Stimulated activated CD8-positive, alpha-beta memory T cell treated with anti-CD3 and anti-CD28 coated beads, Interleukin-12 subunit alpha, Interleukin-12 subunit beta, amount 100 ng/mL, for 1 hour (primary cell): ENCODE data around the gene FHAD1.

Experiments used
- DNase-seq: peaks from one replicate; pipeline ENCODE4 v3.0.0-alpha.2; 2020; ENCODE audit warnings: low read depth

The FHAD1 gene

DNA sequence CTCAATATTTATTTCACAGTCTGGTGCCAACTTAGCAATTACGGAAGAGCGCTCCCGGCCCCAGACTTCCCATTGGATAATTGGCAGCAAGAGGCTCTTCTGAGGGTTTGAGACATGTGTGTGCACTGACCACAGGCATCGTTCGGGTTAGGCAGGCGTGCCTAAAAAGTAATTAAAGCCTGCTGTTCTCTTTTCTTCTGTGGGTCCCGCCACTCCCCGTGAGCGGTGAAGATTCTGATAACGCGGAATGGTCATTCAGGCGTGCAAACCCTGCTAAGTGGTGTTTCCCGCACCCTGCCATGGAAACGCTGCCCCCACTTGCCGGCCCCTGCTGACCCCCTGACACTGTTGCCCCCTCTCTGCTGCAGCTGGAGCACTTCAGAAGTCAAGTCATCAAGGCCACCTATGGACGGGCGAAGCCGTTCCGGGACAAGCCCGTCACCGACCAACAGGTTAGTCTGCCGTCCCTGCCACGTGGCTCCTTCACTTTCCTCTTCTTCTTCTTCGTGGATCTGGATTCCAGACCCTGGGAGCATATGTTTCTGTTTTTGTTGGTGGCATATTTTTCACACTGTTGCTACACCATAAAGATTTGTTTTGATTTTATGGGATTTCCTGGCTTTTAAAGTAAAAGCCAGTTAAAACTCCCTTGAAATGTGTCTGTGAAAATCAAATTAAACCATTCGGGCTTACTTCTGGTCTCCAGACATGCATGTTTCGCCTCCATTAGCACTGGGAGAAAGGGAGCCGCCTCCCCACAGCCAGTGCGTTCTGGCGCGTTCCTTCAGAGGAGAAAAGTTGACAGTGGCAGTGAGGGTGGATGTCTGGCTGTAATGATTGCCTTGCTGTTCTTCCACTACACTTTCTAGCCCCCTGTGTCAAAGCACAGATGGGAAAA, 79.9 kb downstream of the FHAD1 start:
- DNase-seq, result no peak

DNA sequence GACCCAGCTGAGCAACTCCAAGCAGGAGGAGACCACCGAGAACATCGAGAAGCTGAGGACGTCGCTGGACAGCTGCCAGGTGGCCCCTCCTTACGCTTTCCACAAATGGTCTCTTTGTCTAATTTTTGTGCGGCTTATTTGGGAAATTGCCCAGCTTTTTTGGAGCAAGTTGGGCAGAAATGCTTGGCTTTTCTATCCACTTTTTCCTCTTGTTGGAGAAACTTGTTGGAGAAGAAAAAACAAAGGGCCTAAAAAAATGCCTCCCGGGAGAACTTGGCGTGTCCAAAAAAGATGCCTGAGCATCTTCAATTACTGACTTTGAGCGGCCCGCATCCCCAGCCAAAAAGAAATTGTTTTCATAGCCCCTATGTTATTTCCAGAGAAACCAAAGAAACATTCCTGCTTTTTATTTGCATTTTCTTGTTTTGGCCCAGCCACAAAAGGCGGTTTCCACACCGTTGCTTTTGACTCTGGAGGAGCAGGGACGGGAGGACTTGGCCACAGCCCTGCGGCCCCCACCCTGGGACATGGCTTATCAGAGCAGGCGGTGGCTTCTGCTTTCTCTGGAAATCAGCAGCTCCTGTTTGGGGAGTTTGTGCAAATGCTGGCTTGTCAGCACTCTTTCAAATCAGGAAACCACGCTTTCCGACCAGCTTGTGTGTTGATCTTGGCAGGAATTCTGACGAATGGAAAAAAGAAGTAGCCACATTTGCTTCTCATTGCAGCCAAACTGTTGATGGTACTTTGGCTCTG, 81.5 kb downstream of the FHAD1 start:
- DNase-seq, result no peak

DNA sequence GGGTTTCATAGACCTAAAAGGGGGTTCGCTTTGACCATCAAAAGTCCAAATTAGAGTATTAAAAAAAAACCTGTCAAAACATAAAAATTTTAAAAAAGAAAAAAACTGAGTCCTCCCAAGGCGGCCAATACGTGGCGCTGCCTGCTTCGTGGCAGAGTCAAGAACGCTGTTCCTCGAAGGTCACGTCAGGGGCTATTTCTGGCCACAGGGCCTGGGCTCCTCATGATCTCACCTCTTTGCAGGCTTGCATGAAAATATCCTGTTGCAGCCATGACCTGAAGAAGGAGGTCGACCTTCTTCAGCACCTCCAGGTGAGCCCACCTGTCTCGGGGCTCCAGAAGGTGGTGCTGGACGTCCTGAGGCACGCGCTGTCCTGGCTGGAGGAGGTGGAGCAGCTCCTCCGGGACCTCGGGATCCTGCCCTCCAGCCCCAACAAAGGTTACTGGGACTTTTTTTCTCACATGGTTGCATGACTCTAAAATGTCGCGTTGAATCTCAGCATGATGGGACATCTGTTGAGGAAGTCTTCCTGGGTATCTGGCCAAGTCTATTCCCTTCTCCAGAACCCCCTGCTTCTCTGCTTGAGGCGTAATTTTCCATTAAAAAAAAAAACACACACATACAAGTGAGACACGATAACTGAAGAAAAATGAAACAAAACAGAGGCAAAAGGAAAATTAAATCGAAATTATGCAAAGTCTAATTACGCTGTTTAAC, 82.2 kb downstream of the FHAD1 start:
- no peak for DNase-seq

DNA sequence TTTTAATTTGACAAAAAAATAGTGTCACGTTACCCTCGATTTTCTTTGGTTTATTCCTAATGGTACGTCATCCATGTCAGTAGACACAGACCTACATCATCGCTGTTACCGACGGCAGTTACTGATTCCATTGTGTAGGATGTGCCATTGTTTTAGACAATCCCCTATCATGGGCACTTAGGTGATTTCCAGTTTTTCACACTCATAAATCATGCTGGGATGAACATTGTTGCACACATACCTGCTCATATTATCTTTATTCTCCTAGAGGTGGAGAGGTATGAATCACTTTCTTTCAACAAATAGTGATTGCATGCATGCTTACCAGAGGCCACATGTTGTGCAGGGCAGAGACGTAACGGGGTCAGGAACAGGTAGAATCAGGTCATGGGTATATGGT, 83.0 kb downstream of the FHAD1 start:
- no peak for DNase-seq

DNA sequence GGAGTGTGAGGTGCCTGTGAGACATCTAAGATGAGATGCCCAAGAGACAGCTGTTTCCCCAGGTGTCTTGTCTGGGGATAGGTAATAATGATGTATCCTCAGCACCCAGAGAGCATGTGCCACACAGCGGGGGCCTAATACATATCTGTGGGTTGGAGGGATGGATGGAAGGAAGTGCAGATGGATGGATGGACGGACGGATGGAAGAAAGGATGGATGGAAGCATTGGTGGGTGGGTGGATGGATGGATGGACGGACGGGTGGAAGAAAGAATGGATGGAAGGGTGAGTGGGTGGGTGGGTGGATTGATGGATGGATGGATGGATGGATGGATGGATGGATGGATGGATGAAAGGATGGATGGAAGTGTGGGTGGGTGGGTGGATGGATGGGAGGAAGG, 84.2 kb downstream of the FHAD1 start:
- DNase-seq, result no peak

DNA sequence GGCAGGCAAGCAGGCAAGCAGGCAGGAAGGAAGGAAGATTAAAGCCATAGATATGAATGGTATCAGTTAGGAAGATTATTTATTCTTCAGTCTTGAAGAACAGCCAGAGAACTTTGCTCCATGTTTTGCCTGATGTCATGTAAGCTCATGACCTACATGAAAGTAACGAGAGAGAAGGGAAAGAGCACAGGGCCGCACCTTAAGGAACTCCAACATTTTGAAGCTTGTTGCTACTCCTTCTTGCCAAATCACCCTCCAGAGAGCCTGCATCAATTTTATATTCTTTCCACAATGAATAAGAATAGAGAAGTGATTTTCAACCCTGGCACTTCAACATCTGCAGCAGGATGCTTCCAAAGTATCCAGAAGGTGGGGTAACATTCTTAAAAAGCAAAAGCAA, 84.7 kb downstream of the FHAD1 start:
- no peak for DNase-seq

DNA sequence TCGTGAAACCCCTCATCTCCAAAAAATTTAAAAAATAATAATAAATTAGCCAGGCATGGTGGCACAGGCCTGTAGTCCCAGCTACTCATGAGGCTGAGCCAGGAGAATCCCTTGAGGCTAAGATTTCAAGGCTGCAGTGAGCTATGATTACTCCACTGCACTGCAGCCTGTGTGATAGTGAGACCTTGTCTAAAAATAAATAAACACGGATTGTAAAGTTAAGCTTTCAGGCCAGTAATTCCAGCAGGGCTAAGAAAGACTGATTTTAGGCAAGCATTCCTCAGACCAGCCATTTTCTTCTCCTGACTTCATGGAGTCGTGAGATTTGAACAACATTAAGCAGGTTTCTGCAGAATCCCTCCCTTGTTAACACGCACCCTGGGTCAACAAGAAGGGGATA, 85.5 kb downstream of the FHAD1 start:
- no peak for DNase-seq

DNA sequence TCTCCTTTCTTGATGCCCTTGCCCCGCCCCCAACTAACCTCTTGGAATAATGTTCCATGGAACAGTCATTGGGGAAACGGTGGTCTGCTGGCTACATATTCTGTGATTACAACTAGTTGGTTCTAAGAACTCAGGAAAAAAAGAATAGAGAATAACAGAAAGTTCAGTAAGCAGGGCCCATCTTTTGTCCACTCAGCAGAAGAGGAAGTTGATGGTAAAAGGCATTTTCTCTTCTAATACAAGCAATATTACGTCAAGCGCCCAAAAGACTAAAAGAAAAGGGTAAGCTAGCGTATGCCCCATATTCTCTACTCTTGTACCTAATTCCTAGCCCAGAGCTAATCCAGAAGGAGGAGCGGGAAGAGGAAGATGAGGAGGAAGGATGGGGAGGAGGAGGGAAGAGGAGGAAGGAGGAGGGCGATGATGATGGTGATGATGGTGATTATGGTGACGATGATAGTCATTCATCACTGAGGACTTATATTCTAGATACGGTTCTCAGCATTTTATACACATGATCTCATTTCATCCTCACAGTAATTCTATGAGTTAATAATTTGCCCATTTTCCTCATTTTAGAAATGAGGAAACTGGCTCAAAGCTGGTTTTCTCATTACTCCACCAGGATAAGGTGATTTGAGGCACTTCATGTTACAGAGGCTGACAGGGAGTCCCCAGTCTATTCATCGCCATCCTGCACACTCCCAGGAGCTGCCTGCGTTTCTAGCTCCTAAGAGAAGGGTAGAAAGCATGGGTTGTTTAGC, 86.1 kb downstream of the FHAD1 start:
- no peak for DNase-seq

DNA sequence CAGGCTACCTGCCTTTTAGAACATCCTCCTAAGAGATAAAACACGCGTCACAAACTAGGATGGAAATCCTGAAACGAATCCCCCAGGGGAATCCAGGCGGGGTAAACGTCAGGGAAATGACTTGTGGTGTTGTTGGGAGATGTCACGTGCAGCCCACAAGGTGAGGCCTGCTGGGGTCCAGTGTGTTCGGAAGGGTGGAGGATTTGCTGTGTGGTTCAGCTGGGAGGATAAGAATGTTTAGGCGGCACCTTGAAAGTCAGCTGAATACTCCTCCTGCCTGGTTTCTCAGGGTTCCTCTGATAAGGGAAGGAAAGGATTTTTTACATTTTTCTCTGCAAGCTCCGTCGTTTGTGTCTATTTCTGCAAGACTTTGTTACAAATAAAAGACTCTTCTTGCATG, 88.0 kb downstream of the FHAD1 start:
- DNase-seq, result no peak

DNA sequence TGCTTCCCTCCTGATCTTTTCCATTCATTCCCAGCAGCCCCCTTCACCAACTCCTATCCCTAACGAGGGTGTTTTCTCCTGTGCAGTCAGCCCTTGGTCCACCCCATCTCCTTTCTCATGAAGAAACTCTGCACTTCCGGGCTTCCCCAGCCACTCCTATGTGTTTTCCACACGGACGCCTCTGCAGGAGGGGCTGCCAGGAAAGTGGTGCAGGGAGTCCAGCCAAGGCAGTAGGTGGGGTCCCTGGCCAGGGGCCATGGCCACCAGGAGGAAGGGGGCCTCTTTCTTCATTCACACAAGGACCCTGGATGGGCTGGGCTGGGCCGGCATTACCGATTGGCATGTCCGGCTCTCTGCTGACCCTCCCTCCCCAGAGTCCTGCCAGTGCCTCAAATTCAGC, 89.8 kb downstream of the FHAD1 start:
- DNase-seq, result no peak

DNA sequence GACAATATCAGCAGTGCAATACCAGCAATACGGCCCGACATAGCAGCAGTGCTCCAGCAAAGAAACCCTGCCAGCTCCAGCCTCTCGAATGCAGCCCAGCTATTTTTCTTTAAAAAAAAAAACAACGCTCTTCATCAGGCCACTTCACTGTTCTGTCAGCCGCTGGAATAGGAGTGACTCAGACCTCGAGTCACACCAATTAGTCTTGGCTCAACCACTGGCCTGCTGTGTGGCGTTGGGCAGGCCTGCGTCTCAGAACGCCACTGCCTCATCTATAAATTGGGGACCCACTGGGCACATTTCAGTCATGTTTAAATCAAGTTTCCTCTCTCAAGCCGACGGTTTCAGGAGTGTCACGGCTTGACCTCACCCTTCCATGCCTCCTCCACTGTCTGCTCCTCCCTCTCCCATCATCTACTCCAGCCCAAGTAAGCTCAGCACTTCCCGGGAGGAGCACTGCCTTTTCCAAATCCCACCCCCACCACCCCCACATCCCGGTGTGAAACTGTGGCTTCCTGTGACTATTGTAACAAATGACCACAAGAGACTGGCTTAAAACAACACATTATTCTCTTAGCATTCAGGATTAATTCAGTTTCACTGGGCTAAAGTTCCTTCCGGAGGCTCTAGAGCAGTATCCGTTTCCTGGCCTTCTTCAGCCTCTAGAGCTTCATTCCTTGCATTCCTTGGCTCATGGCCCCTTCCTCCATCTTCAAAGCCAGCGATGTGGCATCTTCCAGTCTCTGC, 90.8 kb downstream of the FHAD1 start:
- no peak for DNase-seq

DNA sequence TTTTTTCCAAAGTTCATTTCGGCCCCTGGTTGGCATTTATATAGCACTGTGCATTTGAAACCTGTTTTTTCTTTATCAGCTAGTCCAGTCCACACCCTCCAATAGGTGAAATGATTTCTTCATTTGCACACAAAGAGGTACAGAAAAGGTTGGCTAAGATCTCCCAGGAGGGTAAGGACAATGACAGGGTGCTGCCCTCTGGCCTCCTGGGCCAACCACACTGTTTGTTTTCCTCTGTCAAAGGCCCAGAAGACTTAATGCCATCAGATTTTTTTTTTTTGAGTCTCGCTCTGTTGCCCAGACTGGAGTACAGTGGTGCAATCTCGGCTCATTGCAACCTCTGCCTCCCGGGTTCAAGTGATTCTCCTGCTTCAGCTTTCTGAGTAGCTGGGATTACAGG, 92.5 kb downstream of the FHAD1 start:
- no peak for DNase-seq

DNA sequence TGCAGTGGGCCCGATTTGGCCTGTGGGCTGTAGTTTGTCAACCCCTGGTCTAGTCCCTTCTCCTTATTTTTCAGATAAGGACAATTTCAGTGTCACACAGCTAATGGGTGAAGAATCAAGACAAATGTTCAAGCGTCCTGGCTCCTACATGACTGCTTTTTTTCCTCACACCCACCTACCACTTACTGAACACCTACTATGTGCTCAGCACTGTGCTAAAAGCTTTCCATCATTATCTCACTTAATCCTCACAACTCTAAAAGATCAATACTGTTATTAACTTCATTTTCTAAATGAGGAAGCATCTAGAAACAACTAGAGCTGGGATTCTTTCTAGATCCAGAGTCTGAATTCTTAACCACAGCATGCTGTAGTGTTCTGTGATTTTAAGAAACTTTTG, 94.2 kb downstream of the FHAD1 start:
- no peak for DNase-seq

DNA sequence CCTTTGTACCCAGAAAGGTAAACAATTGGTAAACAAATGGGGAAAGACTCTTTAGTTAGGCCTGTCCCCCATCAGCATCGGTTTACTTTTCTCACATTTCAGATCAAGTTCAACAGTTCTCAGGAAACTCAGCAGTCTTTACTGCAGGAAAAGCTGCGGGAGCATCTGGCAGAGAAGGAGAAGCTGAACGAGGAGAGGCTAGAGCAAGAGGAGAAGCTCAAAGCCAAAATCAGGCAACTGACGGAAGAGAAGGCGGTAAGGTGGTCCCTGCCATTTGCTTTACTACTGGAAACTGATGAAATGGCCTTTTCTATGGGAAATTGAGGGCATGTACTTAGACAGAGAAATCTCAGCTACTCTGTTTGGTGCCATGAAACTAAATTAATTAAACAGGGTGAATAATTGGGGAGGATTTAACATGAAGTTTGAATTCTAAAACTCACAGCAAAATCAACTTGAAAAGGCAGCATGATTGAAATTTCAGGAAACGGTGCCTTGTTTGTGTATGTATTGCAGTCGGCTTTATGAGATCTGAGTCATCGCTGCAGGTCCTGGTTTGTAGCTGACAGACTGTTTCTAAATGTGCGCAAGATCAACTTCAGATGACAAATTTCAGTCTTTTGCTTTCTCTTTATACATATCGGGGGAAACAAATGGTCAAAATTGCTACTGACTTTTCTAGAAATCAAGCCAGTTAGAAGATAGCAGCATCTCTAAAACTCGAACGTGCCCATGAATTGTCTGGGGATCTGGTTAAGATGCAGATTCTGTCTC, 94.8 kb downstream of the FHAD1 start:
- no peak for DNase-seq

DNA sequence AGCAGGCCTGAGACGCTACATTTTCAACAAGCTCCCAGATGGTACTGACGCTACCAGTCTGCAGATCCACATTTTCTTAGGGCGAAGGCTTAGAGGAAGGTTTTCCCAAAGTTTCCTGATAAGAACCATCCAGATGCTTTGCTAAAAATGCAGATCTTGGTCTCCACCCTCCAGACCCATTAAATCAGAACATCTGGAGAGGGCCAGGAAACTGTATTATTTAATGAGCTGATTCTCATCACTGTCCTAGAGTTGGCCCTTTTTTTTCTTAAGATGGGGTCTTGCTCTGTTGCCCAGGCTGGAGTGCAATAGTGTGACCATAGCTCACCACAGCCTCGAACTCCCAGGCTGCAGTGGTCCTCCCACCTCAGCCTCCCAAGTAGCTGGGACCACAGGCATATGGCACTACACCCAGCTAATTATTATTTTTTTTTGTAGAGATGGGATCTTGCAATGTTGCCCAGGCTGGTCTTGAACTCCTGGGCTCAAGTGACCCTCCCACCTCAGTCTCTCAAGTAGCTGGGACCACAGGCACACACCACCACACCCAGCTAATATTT, 95.5 kb downstream of the FHAD1 start:
- no peak for DNase-seq

DNA sequence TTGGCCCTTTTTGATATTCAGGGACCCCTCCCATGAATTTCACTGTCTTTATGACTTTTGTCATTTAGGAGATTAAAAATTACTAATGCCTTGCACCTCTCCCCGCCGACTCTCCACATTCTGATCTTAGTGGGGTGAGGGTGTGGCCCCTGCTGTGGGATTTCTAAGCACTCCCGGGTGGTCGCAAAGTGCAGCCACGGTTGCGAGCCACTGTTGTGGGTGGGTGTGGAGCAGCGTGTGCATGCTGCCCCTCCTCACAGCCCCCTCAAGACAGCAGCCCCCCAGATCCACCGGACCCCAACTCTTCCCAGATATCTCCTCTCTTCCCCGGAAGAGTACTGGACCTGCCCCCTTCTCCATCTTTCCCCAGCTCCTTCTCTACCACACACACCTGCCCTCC, 96.1 kb downstream of the FHAD1 start:
- no peak for DNase-seq

DNA sequence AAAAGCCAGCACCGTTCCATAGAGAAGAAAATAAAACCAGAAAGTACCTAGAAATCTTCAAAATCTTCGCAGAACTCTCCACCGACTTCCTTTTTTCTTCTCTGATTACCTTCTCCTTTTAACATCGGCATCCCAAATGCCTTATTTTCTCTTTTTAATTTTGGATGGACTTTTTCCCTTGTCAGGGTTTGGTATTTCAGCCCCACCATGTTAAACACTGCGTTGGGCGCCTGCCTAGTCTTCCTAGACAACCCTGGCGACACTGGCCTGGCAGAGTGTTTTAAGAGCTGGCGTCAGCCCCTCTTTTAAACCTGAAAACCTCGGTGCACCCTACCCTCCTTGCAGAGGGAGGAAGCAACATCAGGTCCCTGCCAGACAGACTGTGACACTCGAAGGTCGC, 96.7 kb downstream of the FHAD1 start:
- DNase-seq, result no peak

DNA sequence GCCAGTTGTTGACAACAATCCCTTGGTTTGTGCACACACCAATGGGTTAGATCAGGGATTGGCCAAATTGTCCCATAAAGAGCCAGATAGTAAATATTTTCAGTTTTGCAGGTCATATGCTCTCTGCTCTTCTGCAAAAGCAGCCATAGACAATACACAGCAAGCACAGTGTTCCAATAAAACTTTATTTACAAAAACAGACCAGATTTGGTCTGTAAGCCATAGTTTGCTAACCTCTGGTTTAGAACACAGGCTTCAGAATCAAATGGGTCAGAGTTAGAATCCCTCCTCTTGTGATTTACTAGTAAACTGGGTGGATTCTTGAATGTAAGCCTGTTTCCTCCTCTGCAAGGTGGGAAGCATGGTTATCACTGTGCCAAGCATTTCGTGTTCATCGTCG, 97.4 kb downstream of the FHAD1 start:
- DNase-seq, result no peak

DNA sequence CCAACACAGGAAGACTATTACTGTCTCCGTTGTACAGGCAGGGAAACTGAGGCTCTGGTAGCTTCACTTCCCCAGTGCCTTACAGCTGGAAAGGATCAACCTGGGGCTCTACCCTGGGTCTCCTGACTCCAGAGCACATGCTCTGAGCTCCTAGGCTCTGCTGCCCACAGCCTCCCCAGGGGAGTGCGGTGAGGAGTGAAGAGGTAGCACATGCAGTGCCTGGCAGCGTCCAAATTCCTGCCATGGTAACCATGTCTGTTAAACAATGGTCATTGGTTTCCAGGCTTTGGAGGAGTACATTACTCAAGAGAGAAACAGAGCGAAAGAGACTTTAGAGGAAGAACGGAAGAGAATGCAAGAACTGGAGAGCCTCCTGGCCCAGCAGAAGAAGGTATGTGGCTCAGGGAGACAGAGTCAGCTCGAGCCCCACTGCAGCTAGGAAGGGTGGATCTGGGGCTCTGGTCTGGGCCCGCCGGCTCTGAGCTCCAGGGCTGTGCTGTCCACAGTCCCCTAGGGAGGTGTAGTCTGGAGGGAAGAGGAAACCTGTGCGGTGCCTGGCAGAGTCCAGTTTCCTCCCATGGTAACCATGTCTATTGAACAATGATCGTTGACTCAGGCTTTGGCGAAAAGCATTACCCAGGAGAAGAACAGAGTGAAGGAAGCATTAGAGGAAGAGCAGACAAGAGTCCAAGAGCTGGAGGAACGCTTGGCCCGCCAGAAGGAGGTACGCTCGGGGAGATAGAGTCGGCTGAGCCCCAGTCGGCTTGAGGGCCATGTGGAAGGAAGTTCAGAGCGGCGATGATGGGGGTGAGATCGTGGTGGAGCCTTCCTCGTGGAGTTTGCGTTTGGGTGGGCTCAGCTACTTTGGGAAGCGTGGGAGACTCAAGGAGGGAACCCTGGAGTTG, 98.0 kb downstream of the FHAD1 start:
- no peak for DNase-seq
